C4-2B (cell line): ENCODE measurements around the gene DLG2.

ENCODE experiments used
- CTCF ChIP-seq: fragments of 450-650 bp; conservative IDR thresholded peaks from 2 replicates; pipeline ENCODE4 v1.5.1; 2017; ENCODE audit warnings: mild to moderate bottlenecking
- ZFX ChIP-seq: fragments of 450-650 bp; IDR thresholded peaks from 2 replicates; pipeline ENCODE4 v1.6.1; 2017

GRCh38 chr11:84626256-84626655 lies 1000.9 kb downstream of the DLG2 start:
- TF ChIP-seq CTCF (no peak), ZFX (no peak)
